Activated CD8-positive, alpha-beta memory T cell treated with anti-CD3 and anti-CD28 coated beads for 36 hours (primary cell): Measurements from ENCODE around the gene RASL12. TPM values are rescaled to one million over a fixed set of nuclear protein-coding genes. Genes with fewer than 3 reads are reported as not detected.
"Not testable (repeated sequence)": the region's sequence is repeated elsewhere in the genome, so short reads cannot be mapped to it uniquely, and the experiment has no call there.

Experiments used
- CTCF ChIA-PET: fragments of 350-600 bp; sonication (Branson Sonifier 250); formaldehyde crosslinking; loops from one replicate; lab custom pipeline; 2021; ENCODE audit warnings: antibody characterized with exemption; lab: Charles Lee
- POLR2A ChIA-PET: fragments of 350-600 bp; sonication (Branson Sonifier 250); formaldehyde crosslinking; loops from one replicate; lab custom pipeline; 2021; ENCODE audit warnings: antibody characterized with exemption; lab: Charles Lee
- total RNA-seq, 2 experiments: library from RNA; stranded (reverse); gene quantifications; one replicate each; pipeline ENCODE4 v1.2.3, GENCODE V29; 2021

RASL12 gene
- total RNA-seq, 2 experiments from 2014 or later = not detected

DNA sequence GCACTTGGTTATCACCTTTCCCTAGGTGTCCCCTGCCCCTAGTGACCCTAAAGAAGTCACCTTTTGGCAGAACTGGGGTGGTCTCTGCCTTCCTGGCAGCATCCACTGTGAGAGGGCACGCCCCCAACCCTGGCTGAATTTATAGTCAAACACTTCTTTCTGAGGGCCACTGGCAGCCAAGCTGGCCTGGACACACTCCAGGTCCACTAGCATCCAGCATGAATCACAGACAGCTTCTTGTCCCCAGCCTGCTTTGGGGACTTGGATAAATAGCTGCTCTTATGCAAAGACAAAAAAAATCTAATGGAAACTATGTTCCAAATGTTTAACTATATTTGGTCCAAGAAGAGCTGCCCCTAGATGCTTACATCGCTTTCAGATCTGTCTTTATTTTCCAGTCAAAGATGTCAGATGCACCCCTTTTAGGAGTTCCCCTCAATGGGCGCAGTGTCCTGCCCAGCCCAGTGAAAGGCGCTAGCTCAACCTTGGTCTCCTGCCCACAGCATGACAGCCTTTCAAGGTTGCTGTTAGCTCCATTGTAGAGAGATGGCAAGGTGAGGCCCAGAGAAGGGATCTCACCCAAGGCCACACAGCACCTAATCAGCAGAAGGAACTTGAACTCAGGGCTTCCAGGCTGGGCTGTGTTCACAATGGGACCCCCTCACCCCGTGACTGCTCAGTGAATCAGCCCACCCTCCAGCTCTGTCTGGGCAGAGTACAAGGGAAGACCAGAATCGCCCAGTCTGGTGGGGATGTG, 7.0 kb downstream of the RASL12 start:
- ChIA-PET CTCF (no interaction called here), POLR2A (no interaction called here)

GRCh38 chr15:65059931-65060596, 7.7 kb downstream of the RASL12 start:
- ChIA-PET POLR2A (no interaction called here), CTCF (no interaction called here)

- CTCF ChIA-PET = no interaction called here
Observed at GRCh38 chr15:65059369-65059750, 8.4 kb downstream of the RASL12 start.

GRCh38 chr15:65058394-65059368, 9.1 kb downstream of the RASL12 start:
- ChIA-PET POLR2A (no interaction called here), CTCF (no interaction called here)

More at GRCh38 chr15:65059369-65059750, 8.4 kb downstream of the RASL12 start:
- POLR2A ChIA-PET = no interaction called here

DNA sequence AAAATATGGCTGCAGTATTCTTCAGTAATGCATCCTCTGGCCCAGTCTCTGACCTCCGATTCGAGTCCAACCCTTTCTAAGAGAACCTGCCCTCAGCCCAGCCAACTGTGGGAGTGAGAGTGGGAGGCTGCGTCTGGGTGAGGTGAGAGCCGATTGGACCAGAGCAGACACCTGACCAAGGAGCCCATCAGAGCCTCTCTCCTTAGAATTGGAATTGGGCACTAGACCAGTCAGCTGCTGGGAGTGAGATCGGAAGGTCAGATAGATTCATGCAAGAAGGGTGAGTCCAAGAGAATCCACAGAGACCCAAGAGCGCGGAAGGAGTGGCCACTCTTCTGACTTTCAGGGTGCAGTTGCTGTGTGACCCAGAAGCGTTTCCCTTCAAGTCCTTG, 10.2 kb downstream of the RASL12 start:
- CTCF ChIA-PET = no interaction called here
- POLR2A ChIA-PET = no interaction called here

- POLR2A ChIA-PET = no interaction called here
- CTCF ChIA-PET = interaction anchor here (4.5 kb wide), 1 partner anchor 44 kb away, joined by 15 read pairs; no protein-coding TSS in a partner anchor
Observed at GRCh38 chr15:65056868-65057548, 10.8 kb downstream of the RASL12 start.

DNA sequence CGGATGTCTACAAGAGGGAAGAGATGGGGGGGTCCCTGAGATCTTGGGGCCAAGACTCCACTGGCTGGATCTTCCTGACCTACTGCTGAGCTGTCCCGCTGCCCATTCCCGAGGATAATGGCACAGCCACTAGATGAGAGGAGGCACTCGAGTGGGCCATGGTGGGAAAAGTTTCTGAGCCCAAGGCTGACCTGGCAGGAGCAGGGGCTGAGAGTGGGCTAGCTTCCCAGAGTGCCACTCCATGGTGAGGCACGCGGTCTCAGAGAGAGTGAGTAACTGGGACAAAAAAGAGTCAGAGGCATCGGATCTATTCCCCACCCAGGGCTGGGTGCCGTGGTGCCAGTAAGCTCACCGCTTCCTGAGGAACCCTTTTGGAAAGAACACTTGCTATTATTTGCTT, 11.7 kb downstream of the RASL12 start:
- POLR2A ChIA-PET = no interaction called here
- CTCF ChIA-PET = interaction anchor here (2.0 to 4.5 kb wide), 3 partner anchors 12 to 45 kb away, joined by 5 to 15 read pairs (median 10); partner anchors contain the start of gene RASL12

- POLR2A ChIA-PET = interaction anchor here (0.7 kb wide), 1 partner anchor 245 kb away, joined by 3 read pairs; no protein-coding TSS in a partner anchor
- CTCF ChIA-PET = interaction anchor here (0.5 to 4.5 kb wide), 5 partner anchors 13 to 58 kb away, joined by 3 to 15 read pairs (median 5); partner anchors contain the start of gene RASL12
Observed at GRCh38 chr15:65055201-65055870, 12.5 kb downstream of the RASL12 start.

DNA sequence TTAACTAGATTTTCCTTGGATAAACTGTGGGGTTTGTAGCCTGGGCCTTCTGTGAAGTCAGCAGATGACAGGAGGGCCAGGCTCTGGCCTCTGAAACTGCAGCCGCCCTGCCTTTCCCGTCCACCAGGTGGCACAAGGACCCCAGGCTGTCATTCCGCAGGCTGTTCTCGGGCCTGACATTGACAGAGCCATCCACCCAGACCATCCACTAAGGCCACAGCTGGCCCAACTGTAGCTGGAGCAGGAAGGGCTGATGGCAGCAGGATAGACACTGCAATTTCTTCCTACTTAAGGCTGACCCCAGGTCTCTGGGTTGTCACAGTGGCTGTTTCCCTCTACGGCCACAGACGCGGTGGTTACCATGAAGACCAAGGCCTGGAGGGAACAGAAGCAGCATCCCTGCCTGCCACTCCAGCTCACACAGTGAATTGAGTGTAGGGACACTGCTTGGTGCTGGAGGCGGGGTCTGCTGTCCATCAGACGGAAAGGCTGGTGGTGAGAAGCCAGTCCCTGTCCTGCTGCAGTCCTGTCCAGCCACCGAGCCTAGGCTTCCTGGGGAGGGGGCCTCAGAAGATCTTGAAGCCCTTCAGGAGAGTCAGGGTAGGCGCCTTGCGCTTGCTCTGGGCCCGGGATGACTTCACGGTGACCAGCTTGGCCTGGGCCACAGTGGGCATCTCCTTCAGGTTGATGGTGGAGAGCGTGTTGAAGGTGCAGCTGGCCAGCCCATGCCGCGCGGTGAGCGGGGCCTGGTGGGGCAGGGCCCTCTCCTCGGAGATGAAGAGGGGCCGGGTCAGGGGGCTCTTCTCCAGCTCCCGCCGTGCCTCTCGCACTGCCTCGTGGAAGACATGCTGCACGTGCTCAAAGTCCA, 13.2 kb downstream of the RASL12 start:
- ChIA-PET CTCF (interaction anchor here (0.5 to 4.5 kb wide), 5 partner anchors 14 to 59 kb away, joined by 3 to 15 read pairs (median 5); partner anchors contain the start of gene RASL12), POLR2A (interaction anchor here (0.7 kb wide), 1 partner anchor 246 kb away, joined by 3 read pairs; no protein-coding TSS in a partner anchor)

- POLR2A ChIA-PET = no interaction called here
- CTCF ChIA-PET = interaction anchor here (0.7 to 4.5 kb wide), 7 partner anchors 10 to 1271 kb away, joined by 3 to 15 read pairs (median 4); no protein-coding TSS in a partner anchor
Observed at GRCh38 chr15:65052956-65053355, 14.8 kb downstream of the RASL12 start.

DNA sequence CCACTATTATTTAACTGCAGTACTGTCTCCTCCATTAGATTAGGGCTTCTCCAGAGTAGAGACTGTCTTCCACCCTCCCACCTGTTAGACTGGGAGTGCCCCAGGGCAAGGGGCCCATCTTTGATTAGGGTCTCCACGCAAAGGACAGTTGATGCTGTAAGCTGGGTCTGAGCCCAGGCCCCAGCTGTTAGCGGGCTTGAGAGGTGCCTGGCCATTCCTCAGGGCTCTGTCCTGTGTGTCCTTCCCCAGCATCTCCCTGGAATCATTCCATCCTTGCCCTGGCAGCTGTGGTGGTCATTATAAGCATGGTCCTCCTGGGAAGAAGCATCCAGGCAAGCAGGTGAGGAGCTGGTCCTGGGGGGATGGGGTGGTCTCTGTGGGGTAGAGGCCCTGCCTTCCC, 16.5 kb downstream of the RASL12 start:
- ChIA-PET POLR2A (no interaction called here), CTCF (interaction anchor here (0.5 to 1.0 kb wide), 2 partner anchors 16 to 56 kb away, joined by 3 read pairs; no protein-coding TSS in a partner anchor)

DNA sequence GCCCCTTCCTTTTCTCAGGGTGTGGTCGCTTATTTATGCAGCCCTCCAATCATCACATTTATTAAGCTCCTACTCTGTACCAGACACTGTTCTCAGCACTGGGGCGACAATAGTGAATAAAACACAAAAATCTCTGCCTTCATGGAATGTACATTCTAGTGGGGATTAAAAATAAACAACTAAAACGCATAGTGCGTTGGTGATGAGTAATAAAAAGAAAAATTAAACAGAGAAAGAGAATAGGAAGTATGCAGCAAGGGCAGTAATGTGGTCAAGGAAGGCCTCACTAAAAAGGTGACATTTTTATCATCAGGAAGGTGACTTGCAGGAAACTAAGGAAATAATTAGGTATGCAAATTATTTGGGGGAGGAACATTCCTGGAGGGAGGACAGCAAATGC, 17.5 kb downstream of the RASL12 start:
- CTCF ChIA-PET = interaction anchor here (0.9 to 1.4 kb wide), 2 partner anchors 51 to 84 kb away, joined by 3 to 4 read pairs; partner anchors contain the start of gene PDCD7
- POLR2A ChIA-PET = no interaction called here

- CTCF ChIA-PET = interaction anchor here (1.4 kb wide), 1 partner anchor 52 kb away, joined by 4 read pairs; no protein-coding TSS in a partner anchor
- POLR2A ChIA-PET = no interaction called here
Observed at GRCh38 chr15:65049418-65049840, 18.4 kb downstream of the RASL12 start.

- ChIA-PET POLR2A (interaction anchor here (0.6 kb wide), 1 partner anchor 93 kb away, joined by 3 read pairs; no protein-coding TSS in a partner anchor), CTCF (interaction anchor here (0.6 to 0.7 kb wide), 3 partner anchors 20 to 221 kb away, joined by 3 read pairs; no protein-coding TSS in a partner anchor)
Observed at GRCh38 chr15:65048241-65048640, 19.6 kb downstream of the RASL12 start.

DNA sequence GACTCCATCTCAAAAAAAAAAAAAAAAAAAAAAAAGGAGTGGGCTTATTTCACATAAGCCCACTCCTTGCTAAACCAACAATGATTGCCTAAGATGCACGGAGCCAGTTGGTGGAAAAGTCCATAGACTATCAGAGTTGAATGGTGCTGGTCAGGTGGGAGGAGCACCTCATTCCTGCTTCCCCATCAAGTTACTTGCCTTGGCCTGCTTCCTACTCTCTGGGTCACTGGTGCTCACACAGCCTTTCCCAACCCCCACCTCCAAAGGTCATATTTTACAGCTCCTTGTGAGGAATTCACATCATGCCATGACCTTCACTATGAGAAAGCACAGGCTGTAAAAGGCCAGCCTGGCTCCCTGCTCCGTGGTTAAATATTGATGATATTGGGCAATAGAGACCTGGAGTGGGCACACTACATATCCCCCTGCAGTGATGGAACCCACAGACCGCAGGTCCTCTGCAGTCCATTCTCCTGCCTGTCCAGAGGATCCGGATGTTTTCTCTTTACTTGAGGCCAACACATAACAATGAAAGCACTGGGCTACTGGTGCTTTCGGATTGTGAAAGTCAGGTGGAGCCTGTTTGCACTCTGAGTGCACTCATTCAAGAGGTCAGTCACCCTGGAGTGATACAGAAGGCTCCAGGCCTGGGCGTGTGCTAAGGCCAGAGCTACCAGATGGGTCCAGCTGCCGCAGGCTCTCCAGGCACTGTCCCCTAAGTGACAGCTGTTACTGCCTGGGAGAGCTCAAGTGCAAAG, 22.9 kb downstream of the RASL12 start, which contains the start of gene SLC51B:
SLC51B (plus strand) TSS at position 664 of the 758 bp plus-strand sequence. CDS start 4,618 bp downstream, outside the sequence.
- ChIA-PET CTCF (no interaction called here), POLR2A (no interaction called here)

GRCh38 chr15:65044218-65044617, 23.6 kb downstream of the RASL12 start:
- CTCF ChIA-PET, POLR2A ChIA-PET: not testable (repeated sequence)
